DND-41 (cell line): ENCODE results near the gene PACS2.

Experiments used
- EZH2 ChIP-seq: IDR thresholded peaks from 3 replicates; pipeline ENCODE4 v1.6.1; 2012; ENCODE audit warnings: borderline replicate concordance, low read depth, mild to moderate bottlenecking, moderate library complexity, low read length, inconsistent platforms; ENCODE audit not compliant: severe bottlenecking
- TF ChIP-seq, protein P1 (sequence below): IDR thresholded peaks from 2 replicates; pipeline ENCODE4 v1.5.1; 2012; ENCODE audit warnings: borderline replicate concordance, low read length, moderate library complexity, mild to moderate bottlenecking; ENCODE audit not compliant: poor library complexity, severe bottlenecking; ENCODE audit errors: extremely low read depth

DNA sequence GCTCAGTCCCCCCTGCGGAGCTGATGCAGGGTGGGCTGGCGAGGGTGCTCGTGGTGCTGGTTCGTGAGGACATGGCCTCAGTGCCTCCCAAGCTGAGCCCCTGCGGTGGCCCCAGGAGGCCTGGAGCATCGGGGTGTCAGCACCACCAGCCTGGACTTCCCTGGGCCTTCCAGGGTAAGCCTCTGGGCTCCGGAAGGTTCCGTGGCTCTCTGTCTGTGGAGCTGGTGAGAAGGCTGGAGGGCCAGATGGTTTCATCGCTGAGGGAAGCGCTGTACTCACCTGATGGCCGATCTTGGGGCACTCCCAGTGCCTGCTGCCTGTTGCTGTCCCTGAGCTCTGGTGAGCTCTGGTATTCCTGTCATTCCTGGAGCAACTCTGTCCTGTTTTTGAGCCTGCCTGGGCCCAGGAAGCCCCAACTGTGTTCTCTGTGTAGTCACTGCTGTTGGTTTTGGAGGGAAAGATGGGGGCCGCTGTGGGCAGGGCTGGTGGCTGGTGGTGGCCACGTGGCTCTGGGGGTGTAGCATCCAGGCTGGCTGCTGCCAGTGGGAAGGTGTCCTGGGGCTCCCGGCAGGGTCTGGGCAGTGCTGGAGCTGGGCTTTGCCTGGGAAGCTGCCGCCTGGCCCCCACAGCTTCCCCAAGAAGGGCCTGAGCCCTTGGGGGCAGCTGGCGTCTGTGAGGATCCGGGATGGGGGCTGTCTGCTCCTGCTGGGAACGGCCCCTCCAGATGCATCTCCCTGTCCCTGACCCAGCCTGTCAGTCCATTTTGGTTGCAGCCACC lies 123.4 kb downstream of the PACS2 start:
- no peak for TF ChIP-seq EZH2
- TF ChIP-seq, protein P1, sequence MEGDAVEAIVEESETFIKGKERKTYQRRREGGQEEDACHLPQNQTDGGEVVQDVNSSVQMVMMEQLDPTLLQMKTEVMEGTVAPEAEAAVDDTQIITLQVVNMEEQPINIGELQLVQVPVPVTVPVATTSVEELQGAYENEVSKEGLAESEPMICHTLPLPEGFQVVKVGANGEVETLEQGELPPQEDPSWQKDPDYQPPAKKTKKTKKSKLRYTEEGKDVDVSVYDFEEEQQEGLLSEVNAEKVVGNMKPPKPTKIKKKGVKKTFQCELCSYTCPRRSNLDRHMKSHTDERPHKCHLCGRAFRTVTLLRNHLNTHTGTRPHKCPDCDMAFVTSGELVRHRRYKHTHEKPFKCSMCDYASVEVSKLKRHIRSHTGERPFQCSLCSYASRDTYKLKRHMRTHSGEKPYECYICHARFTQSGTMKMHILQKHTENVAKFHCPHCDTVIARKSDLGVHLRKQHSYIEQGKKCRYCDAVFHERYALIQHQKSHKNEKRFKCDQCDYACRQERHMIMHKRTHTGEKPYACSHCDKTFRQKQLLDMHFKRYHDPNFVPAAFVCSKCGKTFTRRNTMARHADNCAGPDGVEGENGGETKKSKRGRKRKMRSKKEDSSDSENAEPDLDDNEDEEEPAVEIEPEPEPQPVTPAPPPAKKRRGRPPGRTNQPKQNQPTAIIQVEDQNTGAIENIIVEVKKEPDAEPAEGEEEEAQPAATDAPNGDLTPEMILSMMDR = no peak
